Measurements from ENCODE around the gene ITLN1.

GRCh38 chr1:160876311-160876710, 8.7 kb downstream of the ITLN1 start:
- TF ChIP-seq YY1 (IDR thresholded peaks at IDR 0.05; ENCODE audit: insufficient read depth, insufficient read length) (no peak), ZNF274 (IDR thresholded peaks at IDR 0.05; ENCODE audit: low read depth, low read length) (no peak), SUZ12 (IDR thresholded peaks at IDR 0.05; ENCODE audit: extremely low read depth, insufficient read depth, insufficient read length) (no peak)

Data from NT2/D1 (cell line).